AG10803 (cell line): Measurements from ENCODE around the gene TAP1.

Experiments used
- DNase-seq: peaks from one replicate; pipeline ENCODE4 v3.0.0; 2010; ENCODE audit warnings: low read depth
- H3K4me3 ChIP-seq: 2 replicates; pipeline ENCODE4 v1.5.1; 2011; ENCODE audit warnings: mild to moderate bottlenecking, low read length, control low read depth
- TF ChIP-seq, protein P1 (sequence below): conservative IDR thresholded peaks from 2 replicates; pipeline ENCODE4 v1.5.1; 2011; ENCODE audit warnings: mild to moderate bottlenecking, low read length, control low read depth, inconsistent platforms

The TAP1 gene

GRCh38 chr6:32830936-32831335 is 22.6 kb downstream of the TAP1 start:
- no peak overlapping the region for H3K4me3 ChIP-seq
- TF ChIP-seq, protein P1, sequence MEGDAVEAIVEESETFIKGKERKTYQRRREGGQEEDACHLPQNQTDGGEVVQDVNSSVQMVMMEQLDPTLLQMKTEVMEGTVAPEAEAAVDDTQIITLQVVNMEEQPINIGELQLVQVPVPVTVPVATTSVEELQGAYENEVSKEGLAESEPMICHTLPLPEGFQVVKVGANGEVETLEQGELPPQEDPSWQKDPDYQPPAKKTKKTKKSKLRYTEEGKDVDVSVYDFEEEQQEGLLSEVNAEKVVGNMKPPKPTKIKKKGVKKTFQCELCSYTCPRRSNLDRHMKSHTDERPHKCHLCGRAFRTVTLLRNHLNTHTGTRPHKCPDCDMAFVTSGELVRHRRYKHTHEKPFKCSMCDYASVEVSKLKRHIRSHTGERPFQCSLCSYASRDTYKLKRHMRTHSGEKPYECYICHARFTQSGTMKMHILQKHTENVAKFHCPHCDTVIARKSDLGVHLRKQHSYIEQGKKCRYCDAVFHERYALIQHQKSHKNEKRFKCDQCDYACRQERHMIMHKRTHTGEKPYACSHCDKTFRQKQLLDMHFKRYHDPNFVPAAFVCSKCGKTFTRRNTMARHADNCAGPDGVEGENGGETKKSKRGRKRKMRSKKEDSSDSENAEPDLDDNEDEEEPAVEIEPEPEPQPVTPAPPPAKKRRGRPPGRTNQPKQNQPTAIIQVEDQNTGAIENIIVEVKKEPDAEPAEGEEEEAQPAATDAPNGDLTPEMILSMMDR, result no peak
- no peak for DNase-seq

GRCh38 chr6:32830017-32830416 is 23.5 kb downstream of the TAP1 start:
- H3K4me3 ChIP-seq, result no peak overlapping the region
- no peak for DNase-seq
- TF ChIP-seq, protein P1, result no peak

DNA sequence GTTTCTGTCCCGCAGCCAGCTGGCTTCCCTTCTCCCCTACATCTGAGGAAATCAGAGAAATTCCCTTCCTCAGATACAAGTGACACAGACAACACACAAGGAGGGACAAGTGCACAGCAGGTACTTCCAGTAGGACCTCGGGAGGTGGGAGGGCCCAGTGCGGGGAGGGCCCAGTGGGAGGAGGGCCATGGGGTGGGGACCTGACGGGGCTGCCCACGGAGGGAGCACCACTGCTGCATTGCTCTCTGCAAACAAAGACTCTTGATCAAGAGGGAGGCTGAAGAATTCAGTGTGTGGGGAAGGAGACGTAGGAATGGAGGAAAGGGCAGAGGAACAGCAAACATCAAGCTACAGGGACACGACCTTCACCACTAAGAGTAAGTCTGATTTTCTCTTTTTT is 24.0 kb downstream of the TAP1 start:
- H3K4me3 ChIP-seq, result no peak overlapping the region
- TF ChIP-seq, protein P1, result no peak
- no peak for DNase-seq

GRCh38 chr6:32827025-32827424 is 26.5 kb downstream of the TAP1 start:
- no peak overlapping the region for H3K4me3 ChIP-seq
- TF ChIP-seq, protein P1, result no peak
- DNase-seq, result no peak

DNA sequence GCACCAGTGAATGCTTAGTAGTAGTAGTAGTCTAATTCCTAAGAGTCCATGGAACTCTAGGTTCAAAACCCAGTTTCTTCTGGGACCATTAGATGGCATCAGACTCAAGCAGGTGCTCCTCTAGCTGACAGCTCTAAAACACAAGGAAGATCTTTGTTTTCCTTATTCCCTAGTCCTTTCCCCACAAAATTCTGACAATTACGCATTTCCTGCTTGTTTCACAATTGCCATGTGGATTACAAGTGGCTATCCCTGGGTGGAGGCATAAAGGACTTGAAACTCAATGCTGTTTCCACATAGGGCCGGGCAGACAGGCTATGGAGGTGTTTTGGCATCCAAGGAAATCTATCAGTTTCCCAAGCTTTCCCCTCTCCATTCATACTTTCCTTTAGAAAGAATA is 27.5 kb downstream of the TAP1 start:
- DNase-seq, result peak; percentile 83
- TF ChIP-seq, protein P1, result peak; percentile 61
- H3K4me3 ChIP-seq, result no peak overlapping the region

GRCh38 chr6:32819729-32820128 is 33.8 kb downstream of the TAP1 start:
- TF ChIP-seq, protein P1, result no peak
- DNase-seq, result peak; percentile 83
- no peak overlapping the region for H3K4me3 ChIP-seq

- H3K4me3 ChIP-seq, result no peak overlapping the region
- TF ChIP-seq, protein P1, result no peak
- no peak for DNase-seq
Observed at GRCh38 chr6:32818867-32819266, 34.6 kb downstream of the TAP1 start.
